Esophagus squamous epithelium (tissue), 5 donors: ENCODE data around the gene PPP1R9A. TPM values are rescaled to one million over a fixed set of nuclear protein-coding genes. Genes with fewer than 3 reads are reported as not detected.

Experiments
- DNase-seq: peaks from one replicate; lab custom pipeline; 2025; lab: John Stamatoyannopoulos, UW
- H3K27ac ChIP-seq, 4 donors: fragments of 200-600 bp; sonication (generic); one replicate each; pipeline ENCODE4 v1.5.1; 2016 to 2019; ENCODE audit warnings: mild to moderate bottlenecking in 1 of 4
- H3K27me3 ChIP-seq, 4 donors: fragments of 200-600 bp; sonication (generic); 1 replicate in 3 of 4; 2 replicates in 1 of 4; pipeline versions ENCODE4 v1.5.1 to v1.6.0; 2017 to 2021; ENCODE audit warnings: antibody characterized with exemption in 1 of 4
- H3K36me3 ChIP-seq, 3 donors: fragments of 200-600 bp; sonication (generic); one replicate each; pipeline ENCODE4 v1.5.1; 2016 to 2019
- H3K4me1 ChIP-seq, 3 donors: fragments of 200-600 bp; sonication (generic); one replicate each; pipeline ENCODE4 v1.5.1; 2017 to 2019
- H3K4me3 ChIP-seq, 4 donors: fragments of 200-600 bp; sonication (generic); 1 replicate in 3 of 4; 2 replicates in 1 of 4; pipeline ENCODE4 v1.5.1; 2016 to 2019; ENCODE audit warnings: mild to moderate bottlenecking in 2 of 4, moderate library complexity in 1 of 4
- H3K9me3 ChIP-seq, 3 donors: fragments of 200-600 bp; sonication (generic); one replicate each; pipeline ENCODE4 v1.5.1; 2016 to 2019
- POLR2A ChIP-seq, 4 donors: fragments of 450-650 bp; IDR thresholded peaks; one replicate each; pipeline ENCODE4 v1.6.1; 2017; ENCODE audit warnings: antibody characterized with exemption in 4 of 4, mild to moderate bottlenecking in 4 of 4, moderate library complexity in 3 of 4
- WGBS, 2 donors: methylation state at CpG; one replicate each; pipeline ENCODE4 v1.1.5; 2018; 5-methylcytosine and 5-hydroxymethylcytosine counted together
- intact Hi-C: fragments of 100-400 bp; cut with DNase I; formaldehyde crosslinking; loops from one replicate; pipeline ENCODE4 v1.15.0; 2022
- total RNA-seq, 4 donors: library from RNA; depleted of rRNA; stranded (reverse); fragments of >200 nt; gene quantifications; one replicate each; pipeline ENCODE4 v1.1.0, GENCODE V29; 2016
- TF ChIP-seq, protein P1 (sequence below), 6 experiments: fragments of 450-650 bp in 4 of 6; fragments of 200-600 bp in 2 of 6; sonication (generic) in 2 of 6; IDR thresholded peaks; one replicate each; pipeline ENCODE4 v1.5.1; 2016 to 2019; ENCODE audit warnings: antibody characterized with exemption in 6 of 6, mild to moderate bottlenecking in 4 of 6, moderate library complexity in 4 of 6
- donor health status: DM: yes; HTN: yes; CAD: no.

Gene PPP1R9A
- total RNA-seq, 4 donors from 2014 or later: 0.04 to 6.3 (median 1.0) TPM

DNA sequence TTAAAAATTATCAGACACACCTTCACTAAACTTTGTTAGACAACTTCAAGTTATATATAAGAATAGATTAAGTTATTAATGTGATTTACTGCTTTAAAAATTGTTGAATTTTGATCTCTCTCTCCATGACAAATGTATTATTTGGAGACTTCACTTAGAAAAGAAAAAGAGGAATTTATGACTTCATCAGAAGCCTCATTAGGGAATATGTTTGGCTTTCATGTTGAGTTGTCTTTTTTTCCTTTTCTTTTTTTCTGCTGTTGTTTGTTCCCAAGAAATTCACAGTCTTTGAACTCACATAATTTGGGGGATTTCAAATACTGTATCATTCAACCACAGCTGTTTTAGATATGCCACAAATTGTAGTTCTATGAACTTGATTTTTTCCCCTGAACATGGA lies 149.5 kb downstream of the PPP1R9A start:
- H3K27ac ChIP-seq: no peak overlapping the region
- no peaks in the 10 kb centered on the region for H3K9me3 ChIP-seq
- intact Hi-C loops: no loop called here
- H3K36me3 ChIP-seq: no peaks in the 10 kb centered on the region
- H3K4me1 ChIP-seq: no peaks in the 10 kb centered on the region
- no peaks in the 10 kb centered on the region for H3K27me3 ChIP-seq
- no peak for DNase-seq
- TF ChIP-seq, protein P1, sequence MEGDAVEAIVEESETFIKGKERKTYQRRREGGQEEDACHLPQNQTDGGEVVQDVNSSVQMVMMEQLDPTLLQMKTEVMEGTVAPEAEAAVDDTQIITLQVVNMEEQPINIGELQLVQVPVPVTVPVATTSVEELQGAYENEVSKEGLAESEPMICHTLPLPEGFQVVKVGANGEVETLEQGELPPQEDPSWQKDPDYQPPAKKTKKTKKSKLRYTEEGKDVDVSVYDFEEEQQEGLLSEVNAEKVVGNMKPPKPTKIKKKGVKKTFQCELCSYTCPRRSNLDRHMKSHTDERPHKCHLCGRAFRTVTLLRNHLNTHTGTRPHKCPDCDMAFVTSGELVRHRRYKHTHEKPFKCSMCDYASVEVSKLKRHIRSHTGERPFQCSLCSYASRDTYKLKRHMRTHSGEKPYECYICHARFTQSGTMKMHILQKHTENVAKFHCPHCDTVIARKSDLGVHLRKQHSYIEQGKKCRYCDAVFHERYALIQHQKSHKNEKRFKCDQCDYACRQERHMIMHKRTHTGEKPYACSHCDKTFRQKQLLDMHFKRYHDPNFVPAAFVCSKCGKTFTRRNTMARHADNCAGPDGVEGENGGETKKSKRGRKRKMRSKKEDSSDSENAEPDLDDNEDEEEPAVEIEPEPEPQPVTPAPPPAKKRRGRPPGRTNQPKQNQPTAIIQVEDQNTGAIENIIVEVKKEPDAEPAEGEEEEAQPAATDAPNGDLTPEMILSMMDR (IDR thresholded peaks at IDR 0.05): no peak
- no peak for TF ChIP-seq POLR2A (IDR thresholded peaks at IDR 0.05)
- no peak overlapping the region for H3K4me3 ChIP-seq

DNA sequence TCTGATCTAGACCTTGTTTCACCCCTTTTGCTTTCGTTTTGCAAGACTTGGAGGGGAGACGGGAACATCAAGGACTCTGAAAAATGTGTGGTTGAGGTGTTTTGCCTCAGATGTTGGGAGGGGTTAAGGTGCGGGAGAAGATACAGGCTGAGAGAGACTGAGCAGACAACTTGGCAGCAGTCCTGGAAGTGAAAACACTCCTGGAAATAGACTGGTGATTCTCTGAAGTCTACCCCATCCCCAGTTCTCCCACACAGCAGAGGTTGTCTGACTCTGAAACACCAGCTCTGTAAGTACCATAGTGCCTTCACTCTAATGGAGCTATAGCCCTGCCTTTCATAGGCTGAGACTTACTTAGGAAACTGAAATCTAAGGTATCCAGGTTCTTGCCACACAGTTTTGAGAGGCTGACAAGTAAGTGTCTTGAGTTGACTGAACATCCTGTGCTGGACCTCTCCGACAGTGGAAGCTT lies 152.5 kb downstream of the PPP1R9A start:
- DNase-seq: no peak
- H3K27ac ChIP-seq: no peak overlapping the region

DNA sequence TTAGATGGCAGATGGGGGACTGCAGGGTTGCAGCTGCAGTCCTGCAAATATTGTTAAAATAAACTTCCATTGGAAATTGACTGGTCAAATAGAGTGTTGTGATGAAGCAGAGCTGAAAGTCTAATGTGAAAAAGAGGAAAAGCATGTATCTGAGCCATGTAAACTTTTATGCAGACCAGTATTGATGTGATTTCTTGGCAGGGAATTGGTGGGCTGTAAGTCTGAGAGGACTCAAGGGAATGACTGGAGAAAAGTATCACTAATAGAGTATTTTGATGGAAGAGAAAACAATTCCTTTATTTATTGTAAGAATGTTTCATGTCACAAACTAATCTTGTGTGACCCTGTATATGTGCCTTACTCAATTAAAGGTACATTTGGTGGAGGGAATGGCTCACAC lies 155.5 kb downstream of the PPP1R9A start:
- H3K4me3 ChIP-seq: no peak overlapping the region
- TF ChIP-seq, protein P1 (IDR thresholded peaks at IDR 0.05): no peak
- no peak for TF ChIP-seq POLR2A (IDR thresholded peaks at IDR 0.05)
- no peaks in the 10 kb centered on the region for H3K27me3 ChIP-seq
- no peak for DNase-seq
- H3K36me3 ChIP-seq: no peaks in the 10 kb centered on the region
- intact Hi-C loops: no loop called here
- no peaks in the 10 kb centered on the region for H3K9me3 ChIP-seq
- H3K27ac ChIP-seq: no peak overlapping the region
- no peaks in the 10 kb centered on the region for H3K4me1 ChIP-seq

More for the DNA sequence above, 152.5 kb downstream of the PPP1R9A start:
- no peaks in the 10 kb centered on the region for H3K9me3 ChIP-seq
- H3K4me3 ChIP-seq: no peak overlapping the region
- H3K4me1 ChIP-seq: no peaks in the 10 kb centered on the region
- TF ChIP-seq POLR2A (IDR thresholded peaks at IDR 0.05): no peak
- TF ChIP-seq, protein P1 (IDR thresholded peaks at IDR 0.05): no peak
- 71 to 78% methylated on average over 4 of the region's 4 CpGs for WGBS, 2 donors
- H3K36me3 ChIP-seq: no peaks in the 10 kb centered on the region
- no peaks in the 10 kb centered on the region for H3K27me3 ChIP-seq
- intact Hi-C loops: no loop called here

DNA sequence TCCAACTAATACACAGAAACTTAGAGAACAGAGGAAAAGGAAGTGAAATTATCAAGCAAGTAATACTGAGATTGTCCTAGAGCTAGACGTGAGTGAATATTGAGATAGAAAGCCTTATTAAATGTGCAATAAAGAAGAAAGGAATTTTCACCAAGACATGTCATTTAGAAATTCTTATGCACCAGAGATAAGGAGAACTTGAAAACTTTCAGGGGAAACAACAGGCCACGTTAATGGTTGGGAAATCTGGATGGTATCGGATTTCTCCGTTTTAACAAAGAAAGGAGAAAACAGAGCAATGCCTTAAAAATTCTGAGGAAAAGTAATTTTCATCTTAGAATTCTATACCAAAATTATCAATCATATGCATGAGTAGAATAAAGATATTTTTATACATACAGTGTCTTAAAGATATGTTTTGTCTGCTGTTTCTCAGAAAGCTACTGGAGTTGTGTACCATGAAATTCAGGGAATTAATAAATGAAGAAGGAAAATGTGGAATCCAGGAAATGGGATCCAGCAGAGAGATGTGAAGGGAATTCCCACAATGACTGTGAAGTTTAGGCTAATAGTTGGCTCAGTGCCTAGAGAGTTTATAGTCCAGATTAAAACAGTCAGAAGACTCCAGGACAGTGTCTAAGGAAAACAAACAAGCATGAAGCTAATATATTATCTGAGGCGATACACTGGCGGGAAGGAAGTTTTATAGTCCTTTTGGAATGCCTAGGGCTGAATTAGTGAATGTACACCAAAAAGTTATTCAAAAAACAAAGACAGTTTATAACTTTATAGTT lies 159.5 kb downstream of the PPP1R9A start:
- DNase-seq: no peak
- Histone ChIP-seq H3K36me3 (no peaks in the 10 kb centered on the region), H3K4me1 (no peaks in the 10 kb centered on the region), H3K27me3 (no peaks in the 10 kb centered on the region), H3K9me3 (no peaks in the 10 kb centered on the region), H3K4me3 (no peak overlapping the region), H3K27ac (no peak overlapping the region)
- intact Hi-C loops: no loop called here
- 71% methylated on average over 6 of the region's 6 CpGs for WGBS, 2 donors
- TF ChIP-seq, protein P1 (IDR thresholded peaks at IDR 0.05): no peak
- no peak for TF ChIP-seq POLR2A (IDR thresholded peaks at IDR 0.05)

DNA sequence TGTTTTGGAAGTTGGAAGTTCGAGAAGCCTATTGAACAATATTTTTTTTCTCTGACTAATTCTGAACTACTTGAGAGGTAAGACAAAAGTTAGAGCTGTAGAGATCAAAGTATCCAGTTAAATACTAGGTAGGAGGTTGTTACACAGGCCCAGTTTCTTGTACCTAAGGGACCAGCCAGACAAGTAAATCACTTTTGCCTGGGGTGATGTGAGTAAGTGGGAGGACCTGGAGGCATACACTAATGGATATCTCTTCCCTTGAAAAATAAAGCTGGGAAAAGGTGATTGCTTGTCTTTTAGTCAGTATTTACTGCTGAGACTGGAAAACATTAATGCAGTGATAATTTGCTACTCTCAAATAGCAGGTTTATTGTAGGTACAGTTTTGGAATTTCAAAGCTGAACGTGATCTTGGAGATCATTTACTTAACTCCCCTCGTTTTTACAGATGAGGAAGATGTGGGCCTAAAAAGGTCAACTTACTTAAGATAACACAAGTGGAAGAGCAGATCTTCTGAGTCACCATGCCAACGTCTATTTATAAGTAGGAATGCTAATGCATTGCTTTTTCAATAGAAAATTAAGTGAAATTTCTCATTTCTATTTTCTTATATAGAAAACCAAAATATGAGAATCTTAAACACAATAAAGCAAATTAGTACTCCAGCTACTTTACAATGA lies 181.3 kb downstream of the PPP1R9A start:
- no peaks in the 10 kb centered on the region for H3K36me3 ChIP-seq
- intact Hi-C loops: no loop called here
- no peaks in the 10 kb centered on the region for H3K4me1 ChIP-seq
- WGBS, 2 donors: 53 to 66% methylated on average over 4 of the region's 4 CpGs
- DNase-seq: no peak
- H3K27ac ChIP-seq: no peak overlapping the region
- no peaks in the 10 kb centered on the region for H3K27me3 ChIP-seq
- TF ChIP-seq, protein P1 (IDR thresholded peaks at IDR 0.05): no peak
- no peak for TF ChIP-seq POLR2A (IDR thresholded peaks at IDR 0.05)
- no peak overlapping the region for H3K4me3 ChIP-seq
- H3K9me3 ChIP-seq: no peaks in the 10 kb centered on the region
